H54 (cell line): ENCODE data around the gene ATXN7L3.
"Not testable (repeated sequence)": the region's sequence is repeated elsewhere in the genome, so short reads cannot be mapped to it uniquely, and the experiment has no call there.

Experiments used
- DNase-seq: peaks from one replicate; pipeline ENCODE4 v3.0.0; 2011; ENCODE audit warnings: low spot score, mixed read lengths; ENCODE audit not compliant: insufficient read length
- FAIRE-seq: peaks from 3 replicates; lab custom pipeline; 2011; peaks lifted over from hg19 to GRCh38; lab: Jason Lieb, UNC
- POLR2A ChIP-seq: IDR thresholded peaks from 2 replicates; pipeline ENCODE4 v1.6.1; 2011; ENCODE audit warnings: low read depth, mild to moderate bottlenecking, low read length

Gene ATXN7L3

DNA sequence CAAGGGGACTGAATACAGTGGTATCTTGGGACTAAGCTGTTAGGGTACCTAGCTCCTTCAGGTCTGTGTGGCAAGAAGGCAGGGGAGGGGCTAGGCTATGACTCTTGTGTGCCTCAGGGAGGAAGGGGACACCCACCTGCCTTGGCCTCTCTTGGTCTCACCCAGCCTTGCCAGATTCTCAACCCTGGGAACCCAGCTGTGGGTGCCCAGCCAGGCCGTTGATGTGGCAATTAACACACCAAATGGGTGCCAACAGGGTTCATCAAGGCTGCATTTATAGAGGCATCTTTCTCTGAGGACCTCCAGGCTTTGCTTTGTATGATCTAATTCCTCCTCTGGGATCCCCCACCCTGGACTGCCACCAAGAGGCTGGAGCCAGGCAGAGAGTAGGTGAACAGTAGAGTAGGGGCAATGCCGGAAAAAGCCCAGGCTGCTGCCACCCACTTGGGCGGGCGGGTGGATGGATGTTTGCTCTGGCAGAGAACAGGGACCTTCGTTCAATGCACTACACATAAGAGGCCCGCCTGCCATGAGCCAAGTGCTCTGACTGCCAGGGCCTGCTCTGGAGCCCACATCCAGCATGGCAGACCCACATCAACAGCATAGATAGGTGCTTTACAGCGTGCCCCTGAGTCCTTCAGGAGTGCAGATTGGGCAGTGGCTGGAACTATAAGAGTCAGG, 32.4 kb downstream of the ATXN7L3 start:
- TF ChIP-seq POLR2A: no peak
- FAIRE-seq: no peak

DNA sequence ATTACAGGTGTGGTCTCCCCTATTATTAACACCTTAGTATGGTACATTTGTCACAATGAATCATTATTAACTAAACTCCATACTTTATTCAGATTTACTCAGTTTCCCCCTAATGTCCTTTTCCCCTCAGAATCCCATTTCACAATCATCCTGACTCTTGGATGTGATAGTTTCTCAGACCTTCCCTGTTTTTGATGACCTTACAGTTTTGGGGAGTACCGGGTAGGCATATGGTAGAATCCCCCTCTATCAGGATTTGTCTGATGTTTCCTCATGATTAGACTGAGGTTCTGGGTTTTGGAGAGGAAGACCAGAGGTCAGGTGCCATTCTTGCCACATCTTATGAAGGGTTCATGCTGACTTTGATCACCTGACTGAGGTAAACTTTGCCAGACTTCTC, 35.2 kb downstream of the ATXN7L3 start:
- TF ChIP-seq POLR2A: no peak
- DNase-seq (no peak), FAIRE-seq (no peak)

More for the DNA sequence above, 32.4 kb downstream of the ATXN7L3 start:
- no peak for DNase-seq

DNA sequence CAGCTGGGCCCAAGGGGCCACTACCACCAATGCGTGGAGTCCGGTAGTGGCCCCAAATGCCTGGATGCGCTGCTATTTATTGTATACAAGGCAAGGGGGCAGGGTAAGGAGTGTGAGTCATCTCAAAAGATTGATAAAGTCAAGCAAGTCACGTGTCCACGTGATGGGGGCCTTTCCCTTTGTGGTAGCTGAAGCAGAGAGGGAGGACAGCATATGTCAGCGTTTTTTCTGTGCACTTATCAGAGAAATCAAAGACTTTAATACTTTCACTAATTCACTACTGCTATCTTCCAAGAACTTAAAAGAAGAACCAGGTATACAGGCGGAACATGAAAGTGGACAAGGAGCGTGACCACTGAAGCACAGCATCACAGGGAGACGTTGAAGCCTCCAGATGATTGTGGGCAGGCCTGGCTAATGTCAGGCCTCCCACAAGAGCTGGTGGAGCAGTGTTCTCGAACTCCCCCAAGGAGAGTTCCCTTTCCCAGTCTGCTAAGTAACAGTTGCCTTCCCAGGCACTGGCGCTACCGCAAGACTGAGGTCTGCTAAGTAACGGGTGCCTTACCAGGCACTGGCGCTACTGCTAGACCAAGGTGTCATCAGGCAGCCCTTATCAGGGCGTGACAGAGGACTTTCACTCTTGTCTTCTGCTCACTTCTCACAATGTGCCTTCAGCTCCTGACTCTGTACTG, 40.0 kb downstream of the ATXN7L3 start:
- FAIRE-seq (no peak), DNase-seq (no peak)
- no peak for TF ChIP-seq POLR2A

DNA sequence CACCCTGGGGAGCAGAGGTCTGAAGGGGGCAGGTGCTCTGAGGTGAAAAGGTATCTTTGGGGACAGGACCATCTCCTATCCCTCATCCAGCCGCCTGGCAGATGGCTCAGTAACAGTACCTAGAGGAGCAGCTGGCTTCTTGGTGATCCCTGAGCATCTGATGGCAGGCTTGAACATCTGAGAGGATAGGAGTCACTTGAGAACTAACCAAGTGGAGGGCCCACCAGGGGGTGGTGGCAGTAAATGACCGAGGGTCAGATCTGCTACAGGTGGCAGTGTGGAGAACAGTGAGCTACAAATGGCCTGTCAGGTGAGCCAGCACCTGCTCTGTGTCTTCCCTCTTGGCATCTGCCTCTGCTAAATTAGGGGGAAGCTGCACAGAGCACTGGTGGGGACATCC, 44.2 kb downstream of the ATXN7L3 start:
- FAIRE-seq (no peak), DNase-seq (no peak)
- no peak for TF ChIP-seq POLR2A

DNA sequence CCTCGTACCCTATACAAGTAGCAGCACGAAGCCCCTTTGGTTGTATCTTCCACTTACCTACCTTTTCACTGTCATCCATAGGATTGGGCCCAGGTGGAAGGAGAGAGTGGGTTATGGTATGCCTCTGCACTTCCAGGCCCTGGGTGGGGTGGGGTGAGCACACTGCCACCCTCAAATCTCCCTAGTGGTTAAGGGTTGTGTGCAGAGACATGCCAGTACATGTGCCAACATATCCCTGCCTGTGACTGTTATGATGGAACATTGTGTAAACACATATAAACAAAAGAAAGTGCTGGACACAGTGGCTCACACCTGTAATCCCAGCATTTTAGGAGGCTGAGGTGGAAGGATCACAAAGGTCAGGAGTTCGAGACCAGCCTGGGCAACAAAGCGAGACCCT, 46.8 kb downstream of the ATXN7L3 start:
- no peak for TF ChIP-seq POLR2A
- FAIRE-seq: no peak
- DNase-seq: no peak

DNA sequence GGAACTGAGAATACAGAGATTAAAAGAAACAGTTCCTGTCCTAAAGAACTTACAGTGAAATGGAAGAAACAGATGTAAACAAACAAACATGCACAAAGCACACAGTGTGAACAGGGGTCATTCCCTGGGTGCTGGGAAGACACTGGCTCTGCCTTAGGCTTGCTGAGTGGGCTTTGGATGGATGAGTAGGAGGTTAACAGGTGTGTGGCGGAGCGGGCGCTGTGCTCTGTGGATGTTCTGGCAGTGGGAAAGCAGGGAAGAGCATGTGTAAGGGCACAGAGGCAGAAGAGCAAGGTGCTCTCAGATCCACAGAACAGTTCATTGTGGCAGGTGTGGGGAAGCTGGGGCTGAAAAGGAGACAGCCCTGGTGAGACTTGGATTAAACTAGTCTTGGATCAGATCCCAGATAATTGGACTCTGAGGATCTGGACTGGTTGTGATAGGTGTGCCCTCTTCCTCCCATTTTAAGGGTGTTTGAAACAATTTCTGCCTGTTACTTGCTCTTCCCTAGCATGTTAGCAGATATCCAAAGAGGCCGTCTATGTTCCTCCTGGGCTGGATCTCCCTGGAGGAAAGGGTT, 49.8 kb downstream of the ATXN7L3 start:
- FAIRE-seq (no peak), DNase-seq (no peak)
- TF ChIP-seq POLR2A: no peak

DNA sequence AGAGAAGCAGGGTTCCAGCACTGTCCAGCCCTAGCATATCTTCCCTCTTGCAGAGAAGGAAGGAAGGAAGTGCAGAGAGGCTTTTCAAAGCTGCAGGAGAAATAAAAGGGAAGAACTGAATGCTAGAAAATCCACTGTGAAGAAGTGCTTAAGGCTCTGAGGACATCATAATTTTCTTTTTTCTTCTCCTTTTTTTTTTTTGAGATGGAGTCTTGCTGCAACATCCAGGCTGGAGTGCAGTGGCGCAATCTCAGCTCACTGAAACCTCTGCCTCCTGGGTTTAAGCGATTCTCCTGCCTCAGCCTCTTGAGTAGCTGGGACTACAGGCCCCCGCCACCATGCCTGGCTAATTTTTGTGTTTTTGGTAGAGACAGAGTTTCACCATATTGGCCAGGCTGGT, 50.6 kb downstream of the ATXN7L3 start:
- DNase-seq, FAIRE-seq: not testable (repeated sequence)

DNA sequence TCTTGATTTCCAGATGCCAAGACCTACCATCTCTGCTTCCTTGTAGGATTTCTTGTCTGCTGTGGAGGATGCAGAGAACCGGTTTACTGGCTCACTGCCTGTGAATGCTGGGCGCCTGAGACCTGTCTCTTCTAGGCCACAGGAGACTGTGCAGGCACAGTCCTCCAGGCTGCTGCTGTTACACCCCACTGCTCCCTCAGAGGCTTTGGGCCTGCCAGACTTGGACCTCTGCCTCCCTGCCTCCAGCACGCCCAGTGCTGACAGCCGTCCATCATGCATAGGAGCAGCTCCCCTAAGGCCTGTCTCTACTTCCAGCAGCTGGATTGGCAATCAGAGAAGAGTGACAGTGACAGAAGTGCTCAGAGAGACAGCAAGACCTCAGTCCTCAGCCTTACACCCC, 51.9 kb downstream of the ATXN7L3 start:
- DNase-seq (no peak), FAIRE-seq (no peak)
- TF ChIP-seq POLR2A: no peak

DNA sequence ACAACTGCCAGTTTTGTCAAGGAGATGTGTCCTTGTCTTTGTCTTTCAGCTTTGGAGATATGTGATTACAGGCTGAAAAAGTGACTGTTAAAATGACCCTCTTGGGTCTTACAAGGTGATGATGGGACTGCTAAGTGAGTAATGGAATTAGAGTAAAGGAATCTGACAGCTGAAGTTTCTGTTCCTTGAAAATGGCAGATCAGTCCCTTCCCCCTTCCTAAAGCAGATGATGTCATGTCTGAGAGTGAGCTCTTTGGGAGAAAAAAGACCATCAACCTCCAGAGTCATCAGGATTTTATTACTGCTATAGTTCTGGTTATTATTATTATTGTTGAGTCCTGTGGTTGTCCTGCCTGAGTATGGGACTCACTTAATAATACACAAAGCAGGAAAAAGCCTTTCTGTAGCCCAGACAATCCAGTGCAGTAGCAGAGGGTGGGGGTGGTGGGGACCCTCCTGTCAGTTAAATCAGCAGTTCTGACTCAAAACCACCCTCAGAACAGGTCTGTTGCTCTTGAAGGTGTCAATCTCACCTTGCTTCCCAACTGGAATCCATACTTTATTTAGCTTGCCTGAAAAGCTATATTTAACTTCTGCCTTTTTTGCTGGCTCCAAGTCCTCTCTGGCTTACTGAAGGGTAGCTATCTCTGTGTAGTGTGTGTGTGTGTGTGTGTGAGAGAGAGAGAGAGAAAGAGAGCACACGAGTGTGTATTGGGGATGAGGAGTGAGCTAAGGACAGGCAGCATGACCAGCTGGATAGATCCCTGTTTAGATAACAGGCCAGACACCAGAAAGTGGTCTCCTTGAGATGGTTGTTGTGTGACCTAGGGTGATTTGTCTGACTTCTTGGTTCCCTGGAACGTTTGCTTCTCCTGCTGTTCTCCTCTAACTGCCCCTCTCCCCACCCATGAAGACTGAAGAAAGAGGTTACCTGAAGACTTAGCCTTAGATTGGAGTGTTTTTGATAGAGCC, 53.0 kb downstream of the ATXN7L3 start:
- DNase-seq (no peak), FAIRE-seq (no peak)
- no peak for TF ChIP-seq POLR2A

DNA sequence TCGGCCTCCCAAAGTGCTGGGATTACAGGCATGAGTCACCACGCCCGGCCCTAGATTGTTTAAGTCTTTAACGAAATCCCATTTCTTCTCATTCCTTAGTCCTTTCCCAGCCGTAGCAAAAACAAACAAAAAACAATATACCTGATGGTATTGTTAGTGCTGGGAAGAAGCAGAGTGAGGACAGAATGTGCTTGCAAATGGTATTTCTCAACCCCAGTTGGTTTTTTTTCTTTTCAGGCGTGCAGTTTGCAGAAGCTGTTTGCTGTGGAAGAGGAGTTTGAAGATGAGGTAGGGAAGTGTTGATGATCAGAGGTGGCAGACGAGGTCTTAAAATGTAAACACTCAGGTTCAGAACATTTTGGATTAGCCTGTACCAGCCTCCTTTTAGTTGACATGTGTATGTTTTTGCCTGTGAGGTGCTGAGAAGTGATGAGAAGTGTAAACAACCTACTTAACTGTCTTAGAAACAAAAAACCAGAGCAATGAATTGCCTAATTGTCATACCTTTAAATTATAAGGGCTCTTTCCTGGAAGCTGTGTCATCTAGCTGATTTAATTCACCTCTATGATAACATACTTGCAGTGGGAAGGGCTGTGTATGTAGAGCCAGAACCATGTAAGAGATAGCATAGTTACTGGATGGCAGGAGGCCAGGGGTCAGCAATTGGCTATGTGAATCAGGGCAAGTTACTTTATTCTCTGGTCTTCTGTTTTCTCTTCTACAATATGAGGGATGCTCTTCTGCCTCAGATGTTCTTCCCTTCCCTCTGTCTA, 54.5 kb downstream of the ATXN7L3 start:
- no peak for FAIRE-seq
- DNase-seq: no peak
- TF ChIP-seq POLR2A: no peak

DNA sequence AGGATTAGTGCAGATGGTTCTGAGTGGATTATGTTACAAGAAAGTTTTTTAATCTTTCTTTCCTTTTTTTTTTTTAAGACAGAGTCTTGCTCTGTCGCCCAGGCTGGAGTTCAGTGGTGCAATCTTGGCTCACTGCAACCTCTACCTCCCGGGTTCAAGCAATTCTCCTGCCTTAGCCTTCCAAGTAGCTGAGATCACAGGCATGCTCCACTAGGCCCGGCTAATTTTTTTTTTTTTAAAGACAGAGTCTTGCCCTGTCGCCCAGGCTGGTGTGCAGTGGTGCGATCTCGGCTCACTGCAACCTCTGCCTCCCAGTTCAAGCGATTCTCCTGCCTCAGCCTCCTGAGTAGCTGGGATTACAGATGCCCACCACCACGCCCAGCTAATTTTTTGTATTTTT, 55.8 kb downstream of the ATXN7L3 start:
- not testable (repeated sequence) for DNase-seq, FAIRE-seq
